Measurements from ENCODE around the gene PRSS56.
"Not testable (repeated sequence)": the region's sequence is repeated elsewhere in the genome, so short reads cannot be mapped to it uniquely, and the experiment has no call there.

PRSS56 gene

GRCh38 chr2:232530626-232531260 lies 10.6 kb downstream of the PRSS56 start:
- Mint-ChIP-seq H3K4me1 (ENCODE audit: low read depth) (peaks cover 42% of the 10 kb centered on the region), H3K27ac (peak overlapping the region; percentile 6), H3K9me3 (no peaks in the 10 kb centered on the region), H3K27me3 (peaks cover 46% of the 10 kb centered on the region), H3K4me3 (no peak overlapping the region), H3K36me3 (ENCODE audit: low read depth) (no peaks in the 10 kb centered on the region)
- intact Hi-C loops (cut with micrococcal nuclease), result no loop called here

- Mint-ChIP-seq H3K27ac (no peak overlapping the region), H3K4me3 (no peak overlapping the region), H3K9me3 (peaks cover 12% of the 10 kb centered on the region), H3K27me3 (peaks cover 31% of the 10 kb centered on the region), H3K36me3 (ENCODE audit: low read depth) (peaks cover 12% of the 10 kb centered on the region), H3K4me1 (ENCODE audit: low read depth) (peaks cover 42% of the 10 kb centered on the region)
- intact Hi-C loops (cut with micrococcal nuclease), result no loop called here
Observed at GRCh38 chr2:232532419-232532818, 12.2 kb downstream of the PRSS56 start.

DNA sequence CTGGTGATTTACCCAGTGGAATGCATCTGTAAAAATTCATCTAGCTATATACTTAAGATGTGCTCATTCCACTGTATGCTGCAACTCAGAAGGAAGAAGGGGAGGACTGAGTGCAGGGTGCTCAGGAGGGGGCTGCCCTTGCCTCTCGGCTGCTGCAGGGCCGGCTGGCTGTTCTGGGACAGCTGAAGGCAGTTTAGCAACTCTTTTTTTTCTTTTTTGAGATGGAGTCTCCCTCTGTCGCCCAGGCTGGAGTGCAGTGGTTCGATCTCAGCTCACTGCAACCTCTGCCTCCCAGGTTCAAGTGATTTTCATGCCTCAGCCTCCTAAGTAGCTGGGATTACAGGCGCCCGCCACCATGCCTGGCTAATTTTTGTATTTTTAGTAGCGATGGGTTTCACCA lies 12.6 kb downstream of the PRSS56 start:
- Mint-ChIP-seq H3K4me1 (ENCODE audit: low read depth) (peaks cover 45% of the 10 kb centered on the region), H3K36me3 (ENCODE audit: low read depth) (peaks cover 12% of the 10 kb centered on the region), H3K27me3 (peaks cover 28% of the 10 kb centered on the region), H3K9me3 (peaks cover 12% of the 10 kb centered on the region)
- H3K27ac Mint-ChIP-seq; intact Hi-C loops (cut with micrococcal nuclease); H3K4me3 Mint-ChIP-seq: not testable (repeated sequence)

- H3K36me3 Mint-ChIP-seq (ENCODE audit: low read depth), result peaks cover 12% of the 10 kb centered on the region
- peaks cover 16% of the 10 kb centered on the region for H3K27me3 Mint-ChIP-seq
- peak overlapping the region; percentile 20 for H3K27ac Mint-ChIP-seq
- intact Hi-C loops (cut with micrococcal nuclease), result no loop called here
- H3K9me3 Mint-ChIP-seq, result peaks cover 23% of the 10 kb centered on the region
- no peak overlapping the region for H3K4me3 Mint-ChIP-seq
- peaks cover 45% of the 10 kb centered on the region for H3K4me1 Mint-ChIP-seq (ENCODE audit: low read depth)
Observed at GRCh38 chr2:232533944-232534710, 13.9 kb downstream of the PRSS56 start.

DNA sequence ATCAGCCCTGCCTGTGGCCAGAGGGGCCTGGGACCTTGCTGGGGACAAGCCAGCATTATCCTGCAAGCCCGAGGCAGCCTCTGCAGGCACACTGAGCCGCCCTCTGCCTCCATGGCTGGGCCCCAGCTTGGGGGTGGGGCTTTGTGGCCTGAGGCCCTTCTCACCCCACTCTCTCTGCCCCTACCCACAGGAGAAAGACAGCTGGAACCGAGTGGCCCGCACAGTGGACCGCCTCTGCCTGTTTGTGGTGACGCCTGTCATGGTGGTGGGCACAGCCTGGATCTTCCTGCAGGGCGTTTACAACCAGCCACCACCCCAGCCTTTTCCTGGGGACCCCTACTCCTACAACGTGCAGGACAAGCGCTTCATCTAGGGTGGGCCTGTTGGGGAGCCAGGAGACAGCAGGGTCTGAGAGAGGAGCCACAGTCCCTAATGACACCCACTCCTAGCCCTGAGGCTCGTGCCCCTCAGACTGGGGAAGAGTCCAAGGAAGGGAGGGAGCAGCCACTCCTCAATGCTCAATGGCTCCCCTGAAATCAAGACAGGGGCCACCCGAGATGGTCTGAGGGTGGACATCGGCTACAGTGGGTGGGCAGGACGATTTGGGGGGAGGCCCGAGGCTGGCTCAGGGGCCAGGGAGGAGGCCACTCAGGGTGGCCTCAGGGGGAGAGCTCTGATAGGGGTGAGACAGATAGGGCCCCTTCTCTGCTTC lies 14.9 kb downstream of the PRSS56 start:
- intact Hi-C loops (cut with micrococcal nuclease), result no loop called here
- Mint-ChIP-seq H3K27ac (peak overlapping the region; percentile 20), H3K27me3 (peaks cover 18% of the 10 kb centered on the region), H3K9me3 (peaks cover 24% of the 10 kb centered on the region), H3K36me3 (ENCODE audit: low read depth) (peaks cover 12% of the 10 kb centered on the region), H3K4me3 (no peak overlapping the region), H3K4me1 (ENCODE audit: low read depth) (peaks cover 48% of the 10 kb centered on the region)

- Mint-ChIP-seq H3K27me3 (peaks cover 11% of the 10 kb centered on the region), H3K27ac (no peak overlapping the region), H3K9me3 (peaks cover 24% of the 10 kb centered on the region), H3K4me1 (ENCODE audit: low read depth) (peaks cover 48% of the 10 kb centered on the region), H3K4me3 (no peak overlapping the region), H3K36me3 (ENCODE audit: low read depth) (peaks cover 12% of the 10 kb centered on the region)
- intact Hi-C loops (cut with micrococcal nuclease), result no loop called here
Observed at GRCh38 chr2:232535761-232536530, 15.8 kb downstream of the PRSS56 start.

DNA sequence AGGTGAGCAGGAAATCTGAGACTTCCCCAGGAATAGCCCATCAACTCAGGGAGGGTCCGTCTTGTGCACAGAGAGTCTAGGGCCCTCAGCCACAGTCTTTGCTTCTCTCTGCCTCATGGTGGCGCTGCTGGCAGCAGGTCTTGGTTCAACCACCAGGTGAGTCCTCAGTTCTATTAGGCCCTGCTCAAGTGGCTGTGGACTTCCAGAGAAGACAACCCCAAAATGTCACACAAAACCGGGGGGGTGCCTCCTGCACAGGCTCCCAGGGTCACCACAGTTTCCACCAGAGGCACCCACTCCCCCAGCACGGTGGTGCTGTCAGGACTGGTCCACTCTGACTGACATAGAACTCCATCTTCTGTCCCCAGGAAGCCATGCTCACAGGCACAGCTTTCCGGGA lies 16.9 kb downstream of the PRSS56 start:
- Mint-ChIP-seq H3K4me3 (no peak overlapping the region), H3K4me1 (ENCODE audit: low read depth) (peaks cover 60% of the 10 kb centered on the region), H3K36me3 (ENCODE audit: low read depth) (peaks cover 12% of the 10 kb centered on the region), H3K9me3 (peaks cover 24% of the 10 kb centered on the region), H3K27ac (no peak overlapping the region), H3K27me3 (peaks cover 8% of the 10 kb centered on the region)
- intact Hi-C loops (cut with micrococcal nuclease), result no loop called here

GRCh38 chr2:232537499-232537898 lies 17.3 kb downstream of the PRSS56 start:
- Mint-ChIP-seq H3K4me1 (ENCODE audit: low read depth) (peaks cover 64% of the 10 kb centered on the region), H3K36me3 (ENCODE audit: low read depth) (peaks cover 12% of the 10 kb centered on the region), H3K27ac (no peak overlapping the region), H3K9me3 (peaks cover 24% of the 10 kb centered on the region), H3K4me3 (no peak overlapping the region), H3K27me3 (peaks cover 8% of the 10 kb centered on the region)
- intact Hi-C loops (cut with micrococcal nuclease), result no loop called here

DNA sequence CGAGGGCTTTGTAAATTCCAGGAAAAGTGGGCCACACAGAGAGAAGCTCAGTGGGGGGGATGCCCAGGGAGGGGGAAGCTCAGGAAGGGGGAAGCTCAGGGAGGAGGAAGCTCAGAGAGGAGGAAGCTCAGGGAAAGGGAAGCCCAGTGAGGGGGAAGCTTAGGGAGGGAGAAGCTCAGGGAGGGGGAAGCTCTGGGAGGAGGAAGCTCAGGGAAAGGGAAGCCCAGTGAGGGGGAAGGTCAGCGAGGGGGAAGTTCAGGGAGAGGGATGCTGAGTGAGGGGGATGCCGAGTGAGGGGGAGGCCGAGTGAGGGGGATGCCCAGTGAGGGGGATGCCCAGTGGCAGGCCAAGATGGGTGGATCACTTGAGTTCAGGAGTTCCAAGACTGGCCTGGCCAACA lies 18.5 kb downstream of the PRSS56 start:
- H3K27ac Mint-ChIP-seq, result peak overlapping the region; percentile 78
- H3K27me3 Mint-ChIP-seq, result peaks cover 5% of the 10 kb centered on the region
- intact Hi-C loops (cut with micrococcal nuclease), result no loop called here

DNA sequence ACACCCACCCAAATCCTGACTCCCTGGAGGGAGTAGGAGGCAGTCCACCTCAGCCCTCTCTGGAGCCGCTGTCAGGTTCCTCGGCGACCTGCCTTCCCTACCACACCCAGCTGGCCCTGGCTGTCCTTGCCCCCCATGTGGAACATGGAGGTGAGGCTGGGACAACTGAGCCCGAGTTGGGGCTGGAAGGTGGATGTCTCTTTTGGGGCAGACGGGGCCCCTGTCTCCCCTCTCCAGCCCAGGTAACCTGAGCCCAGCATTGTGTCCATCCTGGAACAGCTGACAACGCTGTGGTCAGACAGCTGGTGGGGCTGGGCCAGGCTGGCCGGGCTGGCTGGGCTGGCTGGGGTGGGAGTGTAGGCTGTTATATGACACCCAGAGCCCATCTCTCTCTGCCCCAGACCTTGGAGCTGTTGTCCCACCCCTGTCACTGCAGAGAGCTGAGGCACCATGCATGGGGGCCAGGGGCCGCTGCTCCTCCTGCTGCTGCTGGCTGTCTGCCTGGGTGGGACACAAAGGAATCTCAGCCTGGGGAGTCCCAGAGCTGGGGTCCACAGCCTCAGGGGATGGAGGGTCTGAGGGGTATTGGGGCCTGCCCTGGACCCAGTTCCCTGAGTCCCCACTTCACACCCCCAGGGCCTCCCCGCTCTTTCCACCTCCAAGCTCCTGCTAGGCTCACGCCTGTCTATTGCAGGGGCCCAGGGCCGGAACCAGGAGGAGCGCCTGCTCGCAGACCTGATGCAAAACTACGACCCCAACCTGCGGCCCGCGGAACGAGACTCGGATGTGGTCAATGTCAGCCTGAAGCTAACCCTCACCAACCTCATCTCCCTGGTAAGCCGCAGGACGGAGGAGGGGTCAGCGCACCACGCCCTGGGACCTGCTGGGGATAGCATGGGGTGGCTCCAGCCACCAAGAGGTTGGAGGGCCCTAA lies 19.4 kb downstream of the PRSS56 start, which contains the start of gene CHRNG:
TSS of gene CHRNG (plus strand) at position 395 of the 934 bp plus-strand sequence. CDS start at position 451, 56 bp downstream.
- peak within 1 kb of the TSS; percentile 78 for H3K27ac Mint-ChIP-seq
- H3K4me3 Mint-ChIP-seq, result peak within 1 kb of the TSS; percentile 44
- peaks cover 71% of the 10 kb centered on the region for H3K4me1 Mint-ChIP-seq (ENCODE audit: low read depth)
- intact Hi-C loops (cut with micrococcal nuclease), result no loop called here
- peaks cover 1% of the 10 kb centered on the region for H3K27me3 Mint-ChIP-seq
- H3K36me3 Mint-ChIP-seq (ENCODE audit: low read depth), result peaks cover 32% of the 10 kb centered on the region
- peaks cover 24% of the 10 kb centered on the region for H3K9me3 Mint-ChIP-seq

More for the DNA sequence above, 18.5 kb downstream of the PRSS56 start:
- Mint-ChIP-seq H3K36me3 (ENCODE audit: low read depth) (peaks cover 23% of the 10 kb centered on the region), H3K4me3 (peak overlapping the region; percentile 44), H3K4me1 (ENCODE audit: low read depth) (peaks cover 74% of the 10 kb centered on the region), H3K9me3 (peaks cover 24% of the 10 kb centered on the region)

- Mint-ChIP-seq H3K4me1 (ENCODE audit: low read depth) (peaks cover 76% of the 10 kb centered on the region), H3K27ac (no peak overlapping the region), H3K27me3 (peaks cover 1% of the 10 kb centered on the region), H3K9me3 (peaks cover 24% of the 10 kb centered on the region), H3K36me3 (ENCODE audit: low read depth) (peaks cover 42% of the 10 kb centered on the region), H3K4me3 (no peak overlapping the region)
- intact Hi-C loops (cut with micrococcal nuclease), result no loop called here
Observed at GRCh38 chr2:232540441-232541041, 20.4 kb downstream of the PRSS56 start.

DNA sequence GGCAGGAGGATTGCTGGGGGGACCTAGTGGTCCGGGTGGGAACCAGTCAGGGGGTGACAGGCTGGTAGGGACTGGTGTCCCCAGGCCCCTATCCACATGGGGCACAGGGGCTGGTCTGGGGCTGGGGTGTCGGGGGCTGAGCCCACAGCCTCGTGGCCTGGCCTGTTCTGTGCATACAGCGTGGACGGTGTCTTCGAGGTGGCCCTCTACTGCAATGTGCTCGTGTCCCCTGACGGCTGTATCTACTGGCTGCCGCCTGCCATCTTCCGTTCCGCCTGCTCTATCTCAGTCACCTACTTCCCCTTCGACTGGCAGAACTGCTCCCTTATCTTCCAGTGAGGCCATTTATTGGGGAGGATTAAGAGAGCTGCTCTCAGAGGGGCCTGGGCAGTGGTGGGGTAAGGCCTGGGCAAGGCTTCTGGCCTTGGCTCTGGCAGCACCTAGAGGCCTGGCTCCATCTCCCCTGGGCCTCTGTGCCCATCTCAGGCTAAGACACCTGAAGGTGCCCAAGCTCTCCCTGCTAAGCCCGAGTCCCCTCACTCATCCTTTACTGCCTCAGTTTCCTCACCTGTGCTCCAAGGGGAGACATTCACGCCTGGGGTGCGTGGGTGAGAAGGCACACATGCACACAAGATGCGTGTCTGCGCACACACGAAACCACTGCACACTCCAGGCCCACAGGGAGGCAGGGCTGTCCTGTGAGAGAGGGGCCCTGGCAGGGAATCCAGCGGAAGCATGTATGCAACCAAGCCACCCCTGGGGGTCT lies 21.2 kb downstream of the PRSS56 start:
- intact Hi-C loops (cut with micrococcal nuclease), result no loop called here
- peaks cover 47% of the 10 kb centered on the region for H3K36me3 Mint-ChIP-seq (ENCODE audit: low read depth)
- peak overlapping the region; percentile 58 for H3K27ac Mint-ChIP-seq
- peaks cover 1% of the 10 kb centered on the region for H3K27me3 Mint-ChIP-seq
- H3K9me3 Mint-ChIP-seq, result peaks cover 20% of the 10 kb centered on the region
- no peak overlapping the region for H3K4me3 Mint-ChIP-seq
- H3K4me1 Mint-ChIP-seq (ENCODE audit: low read depth), result peaks cover 84% of the 10 kb centered on the region
